Jurkat, Clone E6-1 (cell line): ENCODE measurements around the gene IFITM1.
A peak's percentile ranks its signal among the peaks of the same experiment; 100 is the strongest.

ENCODE experiments used
- DNase-seq: peaks from one replicate; pipeline ENCODE4 v3.0.0-alpha.2; 2011; ENCODE audit warnings: low read depth, low spot score
- H3K4me3 ChIP-seq: 2 replicates; pipeline ENCODE4 v1.5.1; 2011; ENCODE audit warnings: mild to moderate bottlenecking, low read length, control low read depth, moderate library complexity

The IFITM1 gene

DNA sequence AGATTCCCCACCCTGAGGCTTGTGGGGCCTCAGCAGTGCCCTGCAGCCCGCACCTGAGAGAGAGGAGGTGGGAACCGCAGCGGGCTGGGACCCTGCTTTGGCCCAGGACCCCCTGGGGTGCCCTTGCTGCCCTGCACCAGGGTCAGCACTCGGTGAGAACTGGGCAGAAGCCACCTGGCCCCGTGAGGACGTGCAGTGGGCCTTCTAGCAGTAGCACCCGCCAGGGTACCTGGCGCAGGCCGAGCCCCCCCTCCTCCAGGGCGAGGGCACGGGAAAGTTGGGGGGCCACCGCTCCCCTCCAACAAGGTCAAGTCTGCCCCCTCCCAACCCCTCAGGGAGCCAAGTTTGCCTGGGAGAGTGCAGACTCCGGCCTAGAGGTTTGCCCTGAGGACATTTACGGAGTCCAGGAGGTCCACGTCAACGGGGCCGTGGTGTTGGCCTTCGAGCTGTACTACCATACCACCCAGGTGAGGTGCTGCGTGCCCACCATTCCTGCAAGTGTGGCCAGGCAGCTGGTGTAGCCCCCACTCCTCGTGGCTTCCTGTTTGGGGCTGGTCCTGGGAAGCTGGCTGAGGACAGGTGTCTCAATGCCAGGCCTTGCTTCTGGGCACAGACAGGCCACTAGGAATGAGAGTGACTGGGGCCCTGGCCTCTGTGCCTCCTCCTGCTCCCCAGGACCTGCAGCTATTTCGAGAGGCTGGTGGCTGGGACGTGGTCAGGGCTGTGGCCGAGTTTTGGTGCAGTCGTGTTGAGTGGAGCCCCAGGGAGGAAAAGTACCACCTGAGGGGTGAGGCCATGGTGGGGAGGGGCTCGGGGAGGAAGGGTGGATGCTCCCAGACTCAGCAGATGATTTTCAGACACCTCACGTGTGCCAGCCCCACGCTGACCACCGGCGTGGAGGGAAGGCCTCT, 21.4 kb upstream of the IFITM1 start:
- DNase-seq = no peak
- no peak overlapping the region for H3K4me3 ChIP-seq

- DNase-seq = no peak
- H3K4me3 ChIP-seq = no peak overlapping the region
Measured at GRCh38 chr11:293271-293851, 20.5 kb upstream of the IFITM1 start.

- no peak for DNase-seq
- no peak overlapping the region for H3K4me3 ChIP-seq
Measured at GRCh38 chr11:293852-294661, 19.8 kb upstream of the IFITM1 start.

- no peak overlapping the region for H3K4me3 ChIP-seq
- no peak for DNase-seq
Measured at GRCh38 chr11:294780-295179, 19.1 kb upstream of the IFITM1 start.

GRCh38 chr11:295351-296170, 18.3 kb upstream of the IFITM1 start:
- no peak for DNase-seq
- H3K4me3 ChIP-seq = no peak overlapping the region

GRCh38 chr11:296171-297050, 17.4 kb upstream of the IFITM1 start:
- H3K4me3 ChIP-seq = no peak overlapping the region
- DNase-seq = no peak

DNA sequence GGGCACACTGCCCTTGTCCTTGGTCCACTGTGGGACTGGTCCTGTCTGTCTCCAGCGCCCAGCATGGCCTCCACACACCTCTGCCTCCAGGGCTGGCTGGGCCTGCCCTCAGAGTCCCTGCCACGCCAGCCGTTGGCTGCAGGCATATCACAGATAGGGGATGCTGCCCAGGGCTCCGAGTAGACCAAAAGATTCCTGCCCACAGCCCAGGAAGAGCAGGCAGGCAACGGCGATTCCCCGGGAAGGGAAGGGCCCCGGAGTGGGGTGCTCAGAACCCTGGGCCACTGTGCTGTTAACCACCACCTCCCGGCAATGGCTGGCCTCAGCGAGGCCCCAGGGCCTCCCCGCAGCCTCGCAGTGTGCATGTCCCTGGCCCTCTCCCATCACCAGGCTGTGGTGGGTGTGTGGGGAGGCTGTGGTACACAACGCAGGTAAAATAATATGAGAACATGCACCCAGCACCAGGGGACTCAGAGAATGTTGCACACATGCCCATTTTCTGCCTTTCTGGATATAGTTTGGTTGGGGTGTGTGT, 16.7 kb upstream of the IFITM1 start:
- DNase-seq = no peak
- H3K4me3 ChIP-seq = no peak overlapping the region

DNA sequence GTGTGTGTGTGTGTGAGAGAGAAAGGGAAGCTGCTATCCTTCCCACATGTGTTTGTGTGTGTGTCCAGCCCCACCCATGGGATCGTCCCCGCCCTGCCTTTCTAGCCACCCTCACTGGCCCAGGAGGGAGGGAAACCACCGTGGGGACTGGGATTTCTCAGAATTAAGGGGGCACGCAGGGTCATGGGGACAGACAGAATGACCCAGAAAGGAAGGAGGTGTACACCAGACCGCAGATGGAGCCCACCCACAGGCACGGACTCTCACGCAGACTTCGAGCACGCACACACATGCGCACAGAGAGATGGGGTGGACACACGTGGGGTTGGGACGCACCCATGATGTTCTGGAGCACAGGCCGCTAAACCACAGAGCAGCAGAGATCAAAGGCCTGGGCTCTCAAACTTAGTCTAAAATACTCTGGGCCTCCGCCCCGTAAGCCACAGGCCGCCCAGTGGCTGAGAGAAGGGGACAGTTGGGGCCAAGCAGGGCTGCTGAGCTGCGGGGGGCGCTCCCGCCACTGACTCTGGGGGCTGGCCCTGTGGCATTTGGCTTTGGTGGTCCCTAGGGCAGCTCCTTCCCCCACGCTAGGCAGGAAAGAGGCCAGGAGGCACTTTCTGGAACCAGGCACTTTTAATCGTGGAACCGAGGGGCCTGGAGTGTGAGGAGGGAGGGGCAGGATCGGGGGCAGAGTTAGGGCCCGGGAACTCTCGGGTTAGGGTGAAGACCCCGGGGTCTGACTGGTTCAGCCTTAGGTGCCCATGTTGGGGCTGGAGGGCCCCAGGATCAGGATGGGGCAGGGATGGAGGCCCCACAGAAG, 16.0 kb upstream of the IFITM1 start:
- no peak for DNase-seq
- no peak overlapping the region for H3K4me3 ChIP-seq

DNA sequence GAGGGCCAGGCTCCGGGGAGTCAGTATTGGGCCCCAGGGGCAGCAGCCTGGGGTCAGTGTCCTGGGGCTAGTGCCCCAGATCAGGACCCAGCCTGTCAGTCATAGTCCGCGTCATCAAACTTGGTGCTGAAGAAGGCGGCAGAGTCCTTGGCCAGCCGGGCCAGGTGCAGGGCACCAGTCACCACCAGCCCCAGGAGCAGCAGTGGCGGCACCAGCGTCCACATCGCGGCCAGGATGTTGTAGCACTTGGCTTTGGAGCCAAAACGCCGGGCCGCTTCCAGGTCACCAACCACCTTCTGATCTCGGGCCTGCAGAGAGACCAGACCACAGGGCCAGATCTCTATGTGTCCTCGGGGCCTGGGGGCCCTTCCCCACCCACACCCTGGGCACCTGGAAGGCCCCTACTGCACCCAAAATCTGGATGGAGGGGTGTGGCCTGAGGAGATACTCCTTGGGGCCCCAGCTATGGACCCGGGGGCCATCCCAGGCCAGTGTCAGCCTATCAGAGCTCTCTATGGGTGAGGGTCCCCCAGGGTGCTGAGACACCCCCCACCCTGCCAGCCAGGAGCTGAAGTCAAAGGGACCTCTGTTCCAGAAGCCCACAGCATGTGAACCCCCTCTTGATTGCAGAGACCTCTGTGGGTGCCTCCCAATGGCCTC, 15.3 kb upstream of the IFITM1 start:
- no peak overlapping the region for H3K4me3 ChIP-seq
- DNase-seq = no peak

- H3K4me3 ChIP-seq = no peak within 1 kb of the TSS
- no peak for DNase-seq
Measured at GRCh38 chr11:299081-299891, 14.6 kb upstream of the IFITM1 start, which contains the start of gene IFITM5. Gene IFITM5, minus strand, starts transcription at chr11:299526. Its CDS starts 36 bp downstream, at chr11:299490.

DNA sequence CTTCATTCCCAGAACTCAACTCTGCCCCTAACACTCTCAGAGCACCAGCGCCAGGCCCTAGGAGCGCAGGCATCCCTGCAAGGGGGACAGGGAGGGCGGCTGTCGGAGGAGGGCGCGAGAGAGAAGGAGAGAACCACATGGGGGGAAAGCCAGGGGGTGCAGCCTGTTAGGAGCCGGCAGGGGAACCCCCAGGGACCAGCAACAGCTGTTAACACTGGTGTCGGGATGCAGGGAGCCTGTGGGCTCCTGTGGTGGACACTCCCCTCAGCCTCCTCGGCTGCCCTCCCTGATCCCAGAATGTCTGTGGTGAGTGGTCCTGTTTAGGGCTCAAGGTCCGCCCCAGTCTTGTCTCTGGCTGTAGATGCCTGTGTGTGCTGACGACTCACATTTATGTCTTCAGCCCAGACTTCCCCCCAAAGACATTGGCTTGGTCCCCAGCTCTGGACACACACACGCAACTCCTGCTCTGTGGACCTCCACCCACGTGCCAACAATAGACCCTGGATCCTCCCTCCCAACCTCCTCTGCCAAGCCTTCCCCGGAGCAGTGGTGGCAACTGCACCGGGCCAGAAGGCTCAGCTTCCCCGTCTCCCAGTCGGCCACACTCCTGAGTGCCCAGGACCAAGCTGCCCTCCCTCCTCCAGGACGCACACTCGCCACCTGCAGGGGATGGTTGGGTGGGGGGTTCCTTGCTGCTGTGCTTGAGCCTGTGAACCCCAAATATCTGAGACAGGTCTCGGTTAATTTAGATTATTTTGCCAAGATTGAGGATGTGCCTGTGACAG, 13.7 kb upstream of the IFITM1 start:
- no peak overlapping the region for H3K4me3 ChIP-seq
- no peak for DNase-seq

- no peak overlapping the region for H3K4me3 ChIP-seq
- DNase-seq = no peak
Measured at GRCh38 chr11:303363-303762, 10.5 kb upstream of the IFITM1 start.

- H3K4me3 ChIP-seq = no peak overlapping the region
- DNase-seq = no peak
Measured at GRCh38 chr11:304061-304506, 9.8 kb upstream of the IFITM1 start.

DNA sequence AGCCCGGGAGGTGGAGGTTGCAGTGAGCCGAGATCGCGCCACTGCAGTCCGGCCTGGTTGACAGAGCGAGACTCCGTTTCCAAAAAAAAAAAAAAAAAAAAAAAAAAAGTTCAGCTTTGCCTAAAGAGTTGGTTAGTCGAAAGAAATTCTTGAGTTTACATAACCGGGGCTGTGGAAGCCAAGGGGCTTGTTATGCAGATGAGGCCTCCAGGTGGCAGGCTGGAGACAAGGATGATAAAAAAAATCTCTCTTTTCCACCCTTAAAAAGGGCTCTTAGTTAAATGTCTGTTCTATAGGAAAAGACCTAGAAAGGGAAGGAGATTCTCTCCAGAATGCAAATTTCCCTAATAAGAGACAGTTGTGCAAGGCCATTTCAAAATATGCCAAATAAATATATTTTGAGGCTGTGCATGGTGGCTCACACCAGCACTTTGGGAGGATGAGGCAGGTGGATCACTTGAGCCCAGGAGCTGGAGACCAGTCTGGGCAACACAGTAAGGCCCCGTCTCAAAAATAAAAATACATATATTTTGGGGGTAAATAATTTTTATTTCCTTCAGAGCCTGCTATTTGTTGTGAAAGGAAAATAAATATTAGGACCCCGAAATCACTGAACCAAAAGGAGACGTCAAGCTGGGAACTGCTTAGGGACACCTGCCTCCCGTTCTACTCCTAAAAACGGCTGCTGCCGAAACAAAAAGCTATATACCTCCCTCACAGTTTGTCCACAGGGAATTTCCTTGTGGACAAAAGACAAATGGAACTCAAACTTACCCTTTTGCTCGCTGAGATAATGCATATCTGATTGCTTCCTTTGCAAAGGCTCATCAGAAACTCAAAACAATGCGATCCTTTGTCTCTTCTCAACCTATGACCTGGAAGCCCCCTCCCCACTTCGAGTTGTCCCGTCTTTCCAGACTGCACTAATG, 8.7 kb upstream of the IFITM1 start:
- H3K4me3 ChIP-seq = no peak overlapping the region
- peak; percentile 60 for DNase-seq
